SK-N-SH (cell line): ENCODE measurements around the gene STPG2. TPM values are rescaled to one million over a fixed set of nuclear protein-coding genes. Genes with fewer than 3 reads are reported as not detected.

Experiments
- CTCF ChIA-PET: fragments of 300-600, 350-600 bp; formaldehyde crosslinking; extraction: SDS; loops from one replicate; lab custom pipeline; 2021; lab: Yijun Ruan, JAX
- POLR2A ChIA-PET: fragments of 350-600 bp; sonication (Branson Sonifier 250); formaldehyde crosslinking; extraction: SDS; loops from one replicate; lab custom pipeline; 2020; ENCODE audit warnings: antibody characterized with exemption, inconsistent platforms; lab: Yijun Ruan, JAX
- DNase-seq: peaks from one replicate; pipeline ENCODE4 v3.0.0; 2012
- H2AFZ ChIP-seq: fragments of 200-600 bp; sonication (generic); 2 replicates; pipeline ENCODE4 v1.8.1; 2016; ENCODE audit warnings: antibody characterized with exemption, mild to moderate bottlenecking, low read depth
- H3F3A ChIP-seq: fragments of 200-600 bp; sonication (generic); replicated peaks from 2 replicates; pipeline ENCODE3; 2016; ENCODE audit warnings: antibody characterized with exemption, mild to moderate bottlenecking; ENCODE audit not compliant: insufficient read depth
- H3K27ac ChIP-seq, 2 experiments: fragments of 200-500 bp in 1 of 2; fragments of 200-600 bp in 1 of 2; sonication (Bioruptor generic) in 1 of 2; sonication (generic), shearing (Covaris generic) in 1 of 2; 2 replicates each; pipeline versions ENCODE4 v1.5.1 to v1.6.1; 2014 to 2016; ENCODE audit warnings: low read depth in 2 of 2, inconsistent platforms in 1 of 2, low read length in 1 of 2, mild to moderate bottlenecking in 1 of 2, mixed read lengths in 1 of 2
- H3K27me3 ChIP-seq: fragments of 200-600 bp; sonication (generic), shearing (Covaris generic); 2 replicates; pipeline ENCODE4 v1.6.1; 2016; ENCODE audit warnings: mixed run types; ENCODE audit not compliant: insufficient read depth
- H3K36me3 ChIP-seq, 2 experiments: fragments of 200-500 bp in 1 of 2; fragments of 200-600 bp in 1 of 2; sonication (Bioruptor generic) in 1 of 2; sonication (generic) in 1 of 2; replicated peaks in 1 of 2; 2 replicates each; pipeline versions ENCODE3 to v1.5.1; 2014 to 2016; ENCODE audit warnings: low read length in 1 of 2, mild to moderate bottlenecking in 1 of 2; ENCODE audit not compliant: insufficient read depth in 2 of 2, control insufficient read depth in 1 of 2
- H3K4me1 ChIP-seq, 2 experiments: fragments of 200-500 bp in 1 of 2; fragments of 200-600 bp in 1 of 2; sonication (Bioruptor generic) in 1 of 2; sonication (generic), shearing (Covaris generic) in 1 of 2; 2 replicates each; pipeline versions ENCODE4 v1.5.1 to v1.6.1; 2014 to 2016; ENCODE audit warnings: low read depth in 1 of 2, low read length in 1 of 2, mixed run types in 1 of 2; ENCODE audit not compliant: insufficient read depth in 2 of 2, control insufficient read depth in 1 of 2
- H3K4me2 ChIP-seq: fragments of 200-600 bp; sonication (generic), shearing (Covaris generic); 2 replicates; pipeline ENCODE4 v1.6.1; 2017; ENCODE audit warnings: mixed run types
- H3K4me3 ChIP-seq, 2 experiments: fragments of 200-500 bp in 1 of 2; fragments of 200-600 bp in 1 of 2; sonication (Bioruptor generic) in 1 of 2; sonication (generic), shearing (Covaris generic) in 1 of 2; 2 replicates each; pipeline versions ENCODE4 v1.5.1 to v1.8.1; 2014 to 2016; ENCODE audit warnings: low read depth in 2 of 2, inconsistent platforms in 1 of 2, low read length in 1 of 2, mild to moderate bottlenecking in 1 of 2, mixed read lengths in 1 of 2, moderate library complexity in 1 of 2
- H3K79me2 ChIP-seq: fragments of 200-600 bp; sonication (generic); 2 replicates; pipeline ENCODE4 v1.8.1; 2017; ENCODE audit warnings: mild to moderate bottlenecking; ENCODE audit not compliant: insufficient read depth
- H3K9ac ChIP-seq: fragments of 200-600 bp; sonication (generic); 2 replicates; pipeline ENCODE4 v1.6.1; 2017; ENCODE audit warnings: mixed run types
- H3K9me2 ChIP-seq: fragments of 200-600 bp; sonication (generic); 2 replicates; pipeline ENCODE4 v1.6.1; 2017; ENCODE audit warnings: mixed run types
- H3K9me3 ChIP-seq: fragments of 200-600 bp; sonication (generic); 2 replicates; pipeline ENCODE4 v1.6.1; 2017; ENCODE audit warnings: mixed run types, mild to moderate bottlenecking, moderate library complexity
- H4K20me1 ChIP-seq: fragments of 200-600 bp; sonication (generic); 2 replicates; pipeline ENCODE4 v1.6.1; 2017; ENCODE audit warnings: mild to moderate bottlenecking, mixed run types; ENCODE audit not compliant: insufficient read depth
- EP300 ChIP-seq, 2 experiments: IDR thresholded peaks; 2 replicates each; pipeline versions ENCODE4 v1.4.0 to v1.6.1; 2012; ENCODE audit warnings: borderline replicate concordance in 1 of 2, low read depth in 1 of 2, low read length in 1 of 2
- EZH2phosphoT487 ChIP-seq: fragments of 200-600 bp; sonication (generic); IDR thresholded peaks from 2 replicates; pipeline ENCODE4 v1.6.1; 2017; ENCODE audit warnings: low read depth, mixed run types, mild to moderate bottlenecking, antibody characterized with exemption, moderate library complexity, borderline replicate concordance
- FOSL2 ChIP-seq: IDR thresholded peaks from 2 replicates; pipeline ENCODE4 v1.4.0; 2012; ENCODE audit warnings: low read depth, mild to moderate bottlenecking, moderate library complexity, borderline replicate concordance
- FOXM1 ChIP-seq: IDR thresholded peaks from 2 replicates; pipeline ENCODE4 v1.4.0; 2012; ENCODE audit warnings: low read depth, mild to moderate bottlenecking
- GATA2 ChIP-seq: sonication (generic); formaldehyde crosslinking; IDR thresholded peaks from 2 replicates; pipeline ENCODE4 v1.5.0; 2020; ENCODE audit warnings: mild to moderate bottlenecking, missing genetic modification reagents
- IRF3 ChIP-seq: fragments of 150-350 bp; IDR thresholded peaks from 2 replicates; pipeline ENCODE4 v1.6.1; 2016; ENCODE audit warnings: mild to moderate bottlenecking, low read depth, low read length
- JUND ChIP-seq: IDR thresholded peaks from 2 replicates; pipeline ENCODE4 v1.4.0; 2012
- MEF2A ChIP-seq: IDR thresholded peaks from 2 replicates; pipeline ENCODE4 v1.4.0; 2012; ENCODE audit warnings: low read depth, borderline replicate concordance
- MXI1 ChIP-seq: IDR thresholded peaks from 2 replicates; pipeline ENCODE4 v1.6.1; 2012; ENCODE audit warnings: mild to moderate bottlenecking, low read depth, low read length, improper control_type of control experiment
- NRF1 ChIP-seq: IDR thresholded peaks from 2 replicates; pipeline ENCODE4 v1.6.1; 2012; ENCODE audit warnings: low read depth, mild to moderate bottlenecking, low read length
- POLR2AphosphoS5 ChIP-seq: IDR thresholded peaks from 2 replicates; pipeline ENCODE4 v1.6.1; 2012; ENCODE audit warnings: low read depth, low read length
- RAD21 ChIP-seq: IDR thresholded peaks from 2 replicates; pipeline ENCODE4 v1.6.1; 2012; ENCODE audit warnings: mild to moderate bottlenecking, low read length
- RCOR1 ChIP-seq: fragments of 150-350 bp; IDR thresholded peaks from 2 replicates; pipeline ENCODE4 v1.6.1; 2017; ENCODE audit warnings: antibody characterized with exemption, low read length
- REST ChIP-seq: IDR thresholded peaks from 2 replicates; pipeline ENCODE4 v1.6.1; 2012; ENCODE audit warnings: mild to moderate bottlenecking, low read depth, low read length, moderate library complexity
- RFX5 ChIP-seq: IDR thresholded peaks from 2 replicates; pipeline ENCODE4 v1.6.1; 2012; ENCODE audit warnings: mild to moderate bottlenecking, improper control_type of control experiment, low read length
- RXRA ChIP-seq: IDR thresholded peaks from 2 replicates; pipeline ENCODE4 v1.4.0; 2012; ENCODE audit warnings: low read depth, mild to moderate bottlenecking, borderline replicate concordance
- TAF1 ChIP-seq: IDR thresholded peaks from 2 replicates; pipeline ENCODE4 v1.6.1; 2012; ENCODE audit warnings: low read depth, mild to moderate bottlenecking, low read length, moderate library complexity, borderline replicate concordance
- USF1 ChIP-seq: IDR thresholded peaks from 2 replicates; pipeline ENCODE4 v1.4.0; 2012; ENCODE audit warnings: low read depth, borderline replicate concordance
- USF2 ChIP-seq: fragments of 150-350 bp; IDR thresholded peaks from 2 replicates; pipeline ENCODE4 v1.6.1; 2017; ENCODE audit warnings: antibody characterized with exemption, low read length, low read depth, borderline replicate concordance
- YY1 ChIP-seq: IDR thresholded peaks from 2 replicates; pipeline ENCODE4 v1.4.0; 2012; ENCODE audit warnings: low read depth, mild to moderate bottlenecking
- ZBTB33 ChIP-seq: IDR thresholded peaks from 2 replicates; pipeline ENCODE4 v1.4.0; 2012; ENCODE audit warnings: low read depth, borderline replicate concordance
- WGBS: methylation state at CpG from one replicate; pipeline ENCODE4 v1.1.6; 2017; ENCODE audit warnings: low lambda C conversion rate; 5-methylcytosine and 5-hydroxymethylcytosine counted together
- polyA plus RNA-seq, 3 experiments: library from polyadenylated mRNA; depleted of rRNA; stranded (reverse); fragments of >200 nt; gene quantifications; 2 replicates each; pipeline ENCODE4 v1.2.3, GENCODE V29; 2012

STPG2 gene
- polyA plus RNA-seq, 1 of the 3 experiments (the other 2 are of a cell fraction), result not detected

GRCh38 chr4:97917115-97917514 lies 226.2 kb downstream of the STPG2 start (continued):
- TF ChIP-seq YY1 (no peak), IRF3 (no peak), EZH2phosphoT487 (no peak), EP300 (IDR thresholded peaks at IDR 0.05; ENCODE audit: borderline replicate concordance in 1 of 2, low read depth in 1 of 2, low read length in 1 of 2) (no peak)

- Histone ChIP-seq H3K9ac (no peak overlapping the region), H3K4me1 (no peaks in the 10 kb centered on the region), H4K20me1 (no peaks in the 10 kb centered on the region), H3K4me2 (no peak overlapping the region), H3K79me2 (no peaks in the 10 kb centered on the region), H3F3A (no peaks in the 10 kb centered on the region), H3K9me2 (no peaks in the 10 kb centered on the region; the same call in 1 of the 2 replicates), H3K4me3 (no peak overlapping the region), H3K36me3 (no peaks in the 10 kb centered on the region), H3K9me3 (no peaks in the 10 kb centered on the region), H2AFZ (no peak overlapping the region), H3K27me3 (no peaks in the 10 kb centered on the region; the same call in 1 of the 2 replicates), H3K27ac (no peak overlapping the region)
- TF ChIP-seq IRF3, result no peak
- TF ChIP-seq ZBTB33, result no peak
- TF ChIP-seq RFX5, result no peak
- no peak for TF ChIP-seq GATA2 (CRISPR knock-in tag)
- TF ChIP-seq USF2, result no peak
- no peak for TF ChIP-seq EZH2phosphoT487
- TF ChIP-seq NRF1, result no peak
- TF ChIP-seq USF1, result no peak
- no peak for TF ChIP-seq RAD21
- TF ChIP-seq POLR2AphosphoS5, result no peak
- no peak for TF ChIP-seq FOXM1
- TF ChIP-seq JUND, result no peak
- TF ChIP-seq FOSL2, result no peak
- no peak for TF ChIP-seq MEF2A
- TF ChIP-seq RCOR1, result no peak
- TF ChIP-seq REST, result no peak
- TF ChIP-seq EP300 (IDR thresholded peaks at IDR 0.05; ENCODE audit: borderline replicate concordance in 1 of 2, low read depth in 1 of 2, low read length in 1 of 2), result no peak
- TF ChIP-seq MXI1, result no peak
- TF ChIP-seq RXRA, result no peak
- TF ChIP-seq TAF1, result no peak
- ChIA-PET POLR2A (no interaction called here), CTCF (interaction anchor here (0.7 kb wide), 1 partner anchor 499 kb away, joined by 3 read pairs; no protein-coding TSS in a partner anchor)
- DNase-seq, result no peak
- 49% methylated on average over 4 of the region's 4 CpGs for WGBS
Observed at GRCh38 chr4:97912156-97912555, 231.1 kb downstream of the STPG2 start.
